Heart left ventricle (tissue), 16 donors: Measurements from ENCODE around the gene NCAPD2. TPM values are rescaled to one million over a fixed set of nuclear protein-coding genes. Genes with fewer than 3 reads are reported as not detected.
A peak's percentile ranks its signal among the peaks of the same experiment; 100 is the strongest.

Experiments used
- ATAC-seq, 4 donors: fragments of 200-7000 bp; cut with Tn5 transposase; one replicate each; pipeline ENCODE4 v1.9.1; 2020 to 2022; ENCODE audit warnings: moderate library complexity in 4 of 4, mild to moderate bottlenecking in 3 of 4, moderate number of reproducible peaks in 1 of 4
- DNase-seq, 5 donors: peaks; one replicate each; pipeline ENCODE4 v3.0.0-alpha.2; 2020
- H3K27ac ChIP-seq, 12 donors: fragments of 200-600 bp; sonication (generic) in 4 of 12; one replicate each; pipeline versions ENCODE4 v1.5.0 to v1.8.0; 2016 to 2022; ENCODE audit warnings: mild to moderate bottlenecking in 2 of 12
- H3K27me3 ChIP-seq, 9 donors: fragments of 200-600 bp; sonication (generic) in 2 of 9; one replicate each; pipeline versions ENCODE4 v1.5.1 to v1.8.0; 2016 to 2022; ENCODE audit warnings: mild to moderate bottlenecking in 3 of 9
- H3K36me3 ChIP-seq, 9 donors: fragments of 200-600 bp; sonication (generic) in 2 of 9; one replicate each; pipeline versions ENCODE4 v1.5.0 to v1.8.0; 2018 to 2022; ENCODE audit warnings: mild to moderate bottlenecking in 2 of 9
- H3K4me1 ChIP-seq, 12 donors: fragments of 200-600 bp; sonication (generic) in 4 of 12; one replicate each; pipeline versions ENCODE4 v1.5.0 to v1.8.0; 2016 to 2022; ENCODE audit warnings: mild to moderate bottlenecking in 3 of 12
- H3K4me3 ChIP-seq, 12 donors: fragments of 200-600 bp; sonication (generic) in 4 of 12; one replicate each; pipeline versions ENCODE4 v1.5.0 to v1.8.0; 2017 to 2022; ENCODE audit warnings: mild to moderate bottlenecking in 9 of 12, moderate library complexity in 4 of 12
- H3K9me3 ChIP-seq, 12 donors: fragments of 200-600 bp; sonication (generic) in 4 of 12; one replicate each; pipeline versions ENCODE4 v1.5.0 to v1.8.0; 2016 to 2022; ENCODE audit warnings: mild to moderate bottlenecking in 1 of 12
- POLR2A ChIP-seq, 2 donors: fragments of 450-650 bp; IDR thresholded peaks; one replicate each; pipeline ENCODE4 v1.6.1; 2017; ENCODE audit warnings: antibody characterized with exemption in 2 of 2, mild to moderate bottlenecking in 2 of 2, moderate library complexity in 2 of 2
- WGBS, 4 donors: extraction: QIAGEN DNeasy Blood & Tissue Kit in 2 of 4; methylation state at CpG; one replicate each; pipeline versions ENCODE4 v1.1.5 to v1.1.7; 2013 to 2018; 5-methylcytosine and 5-hydroxymethylcytosine counted together
- intact Hi-C, 10 donors: fragments of 100-400 bp; cut with DNase I; formaldehyde crosslinking; loops; one replicate each; pipeline versions ENCODE4 v1.11.1 to v1.14.2; 2022
- polyA plus RNA-seq, 2 donors: library from polyadenylated mRNA; stranded (reverse); fragments of 200-250 nt; gene quantifications; one replicate each; pipeline ENCODE4 v1.2.3, GENCODE V29; 2013
- total RNA-seq, 9 donors: library from RNA; depleted of rRNA in 2 of 9; stranded (reverse); fragments of >200 nt in 2 of 9; fragmentation: NEBNext Ultra II Directional in 3 of 9; extraction: Animal tissue kit (Norgen Biotek cat#: 25700) in 3 of 9; gene quantifications; one replicate each; pipeline versions ENCODE4 v1.1.0 to v1.2.4, GENCODE V29; 2016 to 2023
- TF ChIP-seq, protein P1 (sequence below), 12 donors: fragments of 200-600 bp; sonication (generic) in 4 of 12; IDR thresholded peaks; one replicate each; pipeline versions ENCODE4 v1.5.0 to v1.8.0; 2018 to 2022; ENCODE audit warnings: antibody characterized with exemption in 12 of 12, mild to moderate bottlenecking in 5 of 12
- donor health status: ischemic (EF 13 %, LVEDD 7.1; RV severe dilation, severe dysfunction).
- donor health status: healthy with polysubstance abuse.
- donor health status: DM: no; HTN: yes; CAD: no.
- donor health status: DM: no; HTN: no; CAD: no.
- donor health status: ischemic (EF 25% LVEDD 6.9; RV normal size, moderate dysfunction).
- donor health status: ischemic (EF 25% LVEDD 5.7; RV mildly dilated, moderate dysfunction).
- donor health status: healthy.
- donor health status: DM: yes; HTN: yes; CAD: no.
- donor health status: ischemic (EF 35%, LVEDD 5.7; RV mildly dilated, moderate dysfunction).
- donor health status: nonischemic (EF 11% LVEDD 7.7; RV severe dilation, severe dysfunction).
- donor health status: DM: yes; HTN: yes; CAD: no.
- donor health status: PGD.
- donor health status: ischemic (EF 29% LVEDD 5.4; RV normal size, mild dysfunction).
- donor health status: nonischemic (EF 23%, LVEDD 6.1; RV moderate dilation, normal function).

The NCAPD2 gene
- total and polyA plus RNA-seq, 11 donors, result 3.3 to 22.4 (median 11.3) TPM

DNA sequence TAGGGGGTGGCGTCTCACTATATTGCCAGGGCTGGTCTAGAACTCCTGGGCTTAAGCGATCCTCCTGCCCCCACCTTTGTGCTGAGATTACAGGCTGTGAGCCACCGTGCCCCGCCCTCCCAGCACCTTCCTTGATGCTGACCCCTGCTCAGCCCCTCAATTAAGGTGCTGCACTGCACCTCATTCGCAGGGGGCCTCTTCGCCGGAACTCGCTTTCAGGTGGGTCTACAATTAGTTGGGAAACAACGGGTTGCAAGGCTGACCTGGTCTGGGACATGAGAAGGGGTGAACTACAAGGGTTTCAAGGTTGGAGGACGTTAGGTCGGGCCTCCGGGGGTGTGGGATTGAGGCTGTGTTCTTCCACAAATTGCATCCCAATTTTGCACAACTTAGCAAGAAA is 75.4 kb downstream of the NCAPD2 start:
- 83 to 87% (median 87%) methylated on average over 9 to 12 of the region's 12 CpGs for WGBS, 4 donors
- TF ChIP-seq POLR2A (IDR thresholded peaks at IDR 0.05), result no peak
- TF ChIP-seq, protein P1, sequence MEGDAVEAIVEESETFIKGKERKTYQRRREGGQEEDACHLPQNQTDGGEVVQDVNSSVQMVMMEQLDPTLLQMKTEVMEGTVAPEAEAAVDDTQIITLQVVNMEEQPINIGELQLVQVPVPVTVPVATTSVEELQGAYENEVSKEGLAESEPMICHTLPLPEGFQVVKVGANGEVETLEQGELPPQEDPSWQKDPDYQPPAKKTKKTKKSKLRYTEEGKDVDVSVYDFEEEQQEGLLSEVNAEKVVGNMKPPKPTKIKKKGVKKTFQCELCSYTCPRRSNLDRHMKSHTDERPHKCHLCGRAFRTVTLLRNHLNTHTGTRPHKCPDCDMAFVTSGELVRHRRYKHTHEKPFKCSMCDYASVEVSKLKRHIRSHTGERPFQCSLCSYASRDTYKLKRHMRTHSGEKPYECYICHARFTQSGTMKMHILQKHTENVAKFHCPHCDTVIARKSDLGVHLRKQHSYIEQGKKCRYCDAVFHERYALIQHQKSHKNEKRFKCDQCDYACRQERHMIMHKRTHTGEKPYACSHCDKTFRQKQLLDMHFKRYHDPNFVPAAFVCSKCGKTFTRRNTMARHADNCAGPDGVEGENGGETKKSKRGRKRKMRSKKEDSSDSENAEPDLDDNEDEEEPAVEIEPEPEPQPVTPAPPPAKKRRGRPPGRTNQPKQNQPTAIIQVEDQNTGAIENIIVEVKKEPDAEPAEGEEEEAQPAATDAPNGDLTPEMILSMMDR (IDR thresholded peaks at IDR 0.05), result no peak
- peaks cover 0 to 25% (median 14%) of the 10 kb centered on the region in 12 donors for H3K4me1 ChIP-seq
- peak overlapping the region in 1 of 12 donors; percentile 75 for H3K4me3 ChIP-seq
- H3K27ac ChIP-seq, result peak overlapping the region in 1 of 12 donors; percentile 26
- H3K9me3 ChIP-seq, result no peaks in the 10 kb centered on the region
- DNase-seq (no peak), ATAC-seq (no peak)
- H3K36me3 ChIP-seq, result peaks cover 3 to 77% (median 73%) of the 10 kb centered on the region in 9 donors
- H3K27me3 ChIP-seq, result no peaks in the 10 kb centered on the region
- intact Hi-C loops, result loop anchor here in 5 of 10 donors (2.0 to 10.0 kb wide), 4 partner anchors 33 to 75 kb away; partner anchors contain the start of genes CHD4 (in 2 of the 5) and ACRBP (in 1 of the 5)

DNA sequence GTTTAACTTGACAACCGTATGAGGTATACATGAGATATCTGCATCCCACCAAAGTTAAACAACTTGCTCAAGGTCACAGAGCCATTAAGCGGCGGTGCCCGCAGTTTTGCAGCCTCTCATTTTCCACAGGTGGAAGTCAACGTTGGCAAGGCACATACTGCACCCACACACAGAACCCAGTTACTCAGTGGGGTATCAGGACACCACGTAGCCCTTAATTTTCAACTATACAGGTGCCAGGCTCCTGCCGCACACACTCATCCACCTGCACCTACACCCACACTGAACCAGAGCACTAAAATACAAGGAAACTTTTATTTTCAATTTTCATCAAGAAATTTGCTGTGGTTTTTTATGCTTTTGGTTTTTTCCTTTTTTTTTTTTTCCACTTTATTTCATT is 75.9 kb downstream of the NCAPD2 start:
- intact Hi-C loops, result loop anchor here in 5 of 10 donors (2.0 to 10.0 kb wide), 4 partner anchors 33 to 75 kb away; partner anchors contain the start of genes CHD4 (in 2 of the 5) and ACRBP (in 1 of the 5)
- H3K4me1 ChIP-seq, result peaks cover 0 to 25% (median 14%) of the 10 kb centered on the region in 12 donors
- ATAC-seq (no peak), DNase-seq (no peak)
- H3K36me3 ChIP-seq, result peaks cover 3 to 77% (median 73%) of the 10 kb centered on the region in 9 donors
- H3K9me3 ChIP-seq, result no peaks in the 10 kb centered on the region
- WGBS, 4 donors, result 67 to 82% (median 74%) methylated on average over 7 of the region's 7 CpGs
- no peak overlapping the region for H3K4me3 ChIP-seq
- no peak for TF ChIP-seq POLR2A (IDR thresholded peaks at IDR 0.05)
- TF ChIP-seq, protein P1 (IDR thresholded peaks at IDR 0.05), result no peak
- H3K27ac ChIP-seq, result no peak overlapping the region
- no peaks in the 10 kb centered on the region for H3K27me3 ChIP-seq

DNA sequence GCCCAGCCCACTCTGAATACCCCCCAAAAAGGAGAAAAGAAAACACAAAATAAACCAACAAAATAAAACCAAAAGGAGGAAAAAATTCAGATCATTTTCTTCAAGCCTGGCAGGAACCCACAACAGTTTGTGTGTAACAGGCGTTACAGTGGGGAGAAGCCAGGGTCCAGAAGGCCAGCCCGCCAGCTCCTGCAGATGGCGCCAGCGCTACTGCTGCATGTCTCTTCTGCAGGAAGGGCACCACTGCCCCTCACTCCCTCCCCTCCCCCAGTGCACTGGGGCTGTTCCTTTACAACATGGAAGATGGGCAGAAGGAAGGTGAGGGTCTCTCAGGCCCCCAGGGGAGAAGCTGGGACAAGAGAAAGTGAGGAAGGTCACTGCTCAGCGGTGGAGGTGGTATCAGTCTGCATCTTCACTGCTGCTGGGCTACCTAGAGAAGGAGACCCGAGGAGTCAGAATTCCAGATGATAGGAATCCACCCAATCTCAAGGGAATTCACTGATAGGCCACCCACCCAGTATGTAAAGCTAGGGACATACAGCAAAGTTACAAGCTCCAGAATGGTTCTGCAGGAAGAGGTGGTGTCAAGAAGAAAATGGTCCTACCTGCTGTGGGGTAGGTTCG is 76.5 kb downstream of the NCAPD2 start:
- no peak overlapping the region for H3K4me3 ChIP-seq
- no peak for DNase-seq
- intact Hi-C loops, result no loop called here
- H3K27me3 ChIP-seq, result no peaks in the 10 kb centered on the region
- no peaks in the 10 kb centered on the region for H3K9me3 ChIP-seq
- peaks cover 0 to 25% (median 14%) of the 10 kb centered on the region in 12 donors for H3K4me1 ChIP-seq
- H3K36me3 ChIP-seq, result peaks cover 3 to 78% (median 73%) of the 10 kb centered on the region in 9 donors
- ATAC-seq, result no peak
- 55 to 72% (median 65%) methylated on average over 6 to 7 of the region's 7 CpGs for WGBS, 4 donors
- TF ChIP-seq POLR2A (IDR thresholded peaks at IDR 0.05), result no peak
- TF ChIP-seq, protein P1 (IDR thresholded peaks at IDR 0.05), result peak in 10 of 12 donors; percentile 4 to 49 (median 38)
- H3K27ac ChIP-seq, result no peak overlapping the region

DNA sequence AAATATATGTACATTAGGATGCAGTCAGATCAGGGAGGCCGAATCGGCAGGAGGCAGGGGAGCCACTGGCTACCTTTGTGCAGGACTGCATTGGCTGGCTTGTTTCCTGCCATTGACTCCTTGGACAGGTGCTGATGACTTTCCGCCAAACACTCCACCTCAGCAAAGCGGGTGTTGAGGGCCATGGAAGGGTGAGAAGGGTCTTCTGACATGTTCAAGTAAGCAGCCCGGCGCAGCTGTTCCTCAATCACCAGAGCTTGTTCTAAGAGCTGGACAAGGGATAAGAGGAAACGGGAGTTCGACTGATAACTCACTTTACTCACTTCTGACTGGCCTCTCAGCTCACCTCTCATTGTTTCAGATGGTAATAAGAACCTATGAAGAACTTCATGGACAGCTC is 79.1 kb downstream of the NCAPD2 start:
- ATAC-seq, result no peak
- intact Hi-C loops, result no loop called here
- Histone ChIP-seq H3K27ac (no peak overlapping the region), H3K4me3 (no peak overlapping the region), H3K27me3 (no peaks in the 10 kb centered on the region), H3K36me3 (peaks cover 7 to 92% (median 88%) of the 10 kb centered on the region in 9 donors), H3K4me1 (peaks cover 0 to 12% (median 6%) of the 10 kb centered on the region in 12 donors), H3K9me3 (no peaks in the 10 kb centered on the region)
- no peak for DNase-seq
- TF ChIP-seq, protein P1 (IDR thresholded peaks at IDR 0.05), result no peak
- no peak for TF ChIP-seq POLR2A (IDR thresholded peaks at IDR 0.05)
- 76 to 82% (median 78%) methylated on average over 8 of the region's 8 CpGs for WGBS, 4 donors
